ENCODE data around the gene POU4F1.

The POU4F1 gene

GRCh38 chr13:78607409-78608251 is 4.3 kb upstream of the POU4F1 start:
- DNase-seq (ENCODE audit: low spot score): no peak

- no peak for DNase-seq (ENCODE audit: low spot score)
These were observed 3.4 kb upstream of the POU4F1 start for GRCh38 chr13:78606471-78607408.

GRCh38 chr13:78604782-78605611 is 1.6 kb upstream of the POU4F1 start:
- DNase-seq (ENCODE audit: low spot score): no peak

GRCh38 chr13:78602561-78603239 is 652 bp downstream of the POU4F1 start:
- DNase-seq (ENCODE audit: low spot score): no peak

- no peak for DNase-seq (ENCODE audit: low spot score)
These were observed 1.3 kb downstream of the POU4F1 start for GRCh38 chr13:78601874-78602560.

- DNase-seq (ENCODE audit: low spot score): no peak
These were observed 2.1 kb downstream of the POU4F1 start for GRCh38 chr13:78601124-78601873.

- DNase-seq (ENCODE audit: low spot score): no peak
These were observed 3.0 kb downstream of the POU4F1 start for GRCh38 chr13:78600280-78600883.

GRCh38 chr13:78599645-78600279 is 3.6 kb downstream of the POU4F1 start:
- no peak for DNase-seq (ENCODE audit: low spot score)

- DNase-seq (ENCODE audit: low spot score): no peak
These were observed 4.2 kb downstream of the POU4F1 start for GRCh38 chr13:78598966-78599644.

- DNase-seq (ENCODE audit: low spot score): no peak
These were observed 5.1 kb downstream of the POU4F1 start for GRCh38 chr13:78598116-78598781.

- no peak for DNase-seq (ENCODE audit: low spot score)
These were observed 5.8 kb downstream of the POU4F1 start for GRCh38 chr13:78597602-78597932.

GRCh38 chr13:78596736-78597601 is 6.4 kb downstream of the POU4F1 start:
- DNase-seq (ENCODE audit: low spot score): no peak

GRCh38 chr13:78596399-78596735 is 7.0 kb downstream of the POU4F1 start:
- DNase-seq (ENCODE audit: low spot score): no peak

- no peak for DNase-seq (ENCODE audit: low spot score)
These were observed 7.6 kb downstream of the POU4F1 start for GRCh38 chr13:78595495-78596398.

- no peak for DNase-seq (ENCODE audit: low spot score)
These were observed 8.8 kb downstream of the POU4F1 start for GRCh38 chr13:78594456-78594975.
